Endothelial cell of umbilical vein (primary cell): Measurements from ENCODE around the gene SPACA9. TPM values are rescaled to one million over a fixed set of nuclear protein-coding genes. Genes with fewer than 3 reads are reported as not detected.

Experiments
- BruUV-seq: library from RNA; stranded (reverse); fragments of 400-500 nt; replicated peaks from 2 replicates; lab custom pipeline; 2021; lab: Mats Ljungman, UMichigan
- CTCF ChIA-PET: fragments of 300-600, 350-600 bp; sonication (Branson Sonifier 250); formaldehyde crosslinking; loops from one replicate; lab custom pipeline; 2021; ENCODE audit warnings: antibody characterized with exemption, inconsistent platforms; lab: Charles Lee
- POLR2A ChIA-PET: fragments of 300-600, 350-600 bp; sonication (Branson Sonifier 250); formaldehyde crosslinking; loops from one replicate; lab custom pipeline; 2021; ENCODE audit warnings: antibody characterized with exemption, inconsistent platforms; lab: Charles Lee
- DNase-seq: peaks from one replicate; pipeline ENCODE4 v3.0.0-alpha.2; 2011; ENCODE audit warnings: low read depth, low spot score
- FAIRE-seq: peaks from 2 replicates; lab custom pipeline; 2011; peaks lifted over from hg19 to GRCh38; lab: Jason Lieb, UNC
- H2AFZ ChIP-seq: 2 replicates; pipeline ENCODE4 v1.6.0; 2012; ENCODE audit warnings: low read depth, low read length, control low read depth, inconsistent platforms
- H3K27ac ChIP-seq: 2 replicates; pipeline ENCODE4 v1.5.1; 2011; ENCODE audit warnings: low read depth, mild to moderate bottlenecking, control low read depth, low read length, moderate library complexity; ENCODE audit not compliant: insufficient read depth
- H3K27me3 ChIP-seq, 2 experiments: 2 replicates each; pipeline versions ENCODE4 v1.6.0 to v1.6.1; 2011; ENCODE audit warnings: low read length in 2 of 2, mixed read lengths in 1 of 2; ENCODE audit not compliant: control insufficient read depth in 2 of 2, insufficient read depth in 2 of 2
- H3K36me3 ChIP-seq, 2 experiments: 2 replicates in 1 of 2; 3 replicates in 1 of 2; pipeline ENCODE4 v1.5.1; 2011; ENCODE audit warnings: low read length in 2 of 2, mild to moderate bottlenecking in 1 of 2, moderate library complexity in 1 of 2; ENCODE audit not compliant: control insufficient read depth in 2 of 2, insufficient read depth in 2 of 2; ENCODE audit errors: extremely low read depth in 1 of 2
- H3K4me1 ChIP-seq: 3 replicates; pipeline ENCODE4 v1.5.1; 2011; ENCODE audit warnings: mild to moderate bottlenecking, low read length; ENCODE audit not compliant: control insufficient read depth, insufficient read depth; ENCODE audit errors: extremely low read depth
- H3K4me2 ChIP-seq: 2 replicates; pipeline ENCODE4 v1.6.1; 2011; ENCODE audit warnings: low read length, control low read depth, mixed read lengths; ENCODE audit not compliant: insufficient read depth
- H3K4me3 ChIP-seq, 3 experiments: fragments of 200-600 bp in 1 of 3; sonication (generic), shearing (Covaris generic) in 1 of 3; replicated peaks in 1 of 3; 2 replicates each; pipeline ENCODE4 v1.5.1; 2011 to 2016; ENCODE audit warnings: control low read depth in 3 of 3, low read length in 3 of 3, mild to moderate bottlenecking in 2 of 3, inconsistent platforms in 1 of 3, low read depth in 1 of 3, moderate library complexity in 1 of 3; ENCODE audit not compliant: insufficient read depth in 1 of 3
- H3K79me2 ChIP-seq: 2 replicates; pipeline ENCODE4 v1.6.0; 2012; ENCODE audit warnings: low read length, inconsistent platforms; ENCODE audit not compliant: control insufficient read depth, insufficient read depth
- H3K9ac ChIP-seq: replicated peaks from 2 replicates; pipeline ENCODE3; 2011; ENCODE audit warnings: low read length, control low read depth; ENCODE audit not compliant: insufficient read depth; ENCODE audit errors: extremely low read depth
- H3K9me1 ChIP-seq: replicated peaks from 3 replicates; pipeline ENCODE4 v1.6.0; 2011; ENCODE audit warnings: mild to moderate bottlenecking, low read length; ENCODE audit not compliant: control insufficient read depth, insufficient read depth; ENCODE audit errors: extremely low read depth
- H3K9me3 ChIP-seq: replicated peaks from 2 replicates; pipeline ENCODE4 v1.5.1; 2012; ENCODE audit warnings: low read length, inconsistent platforms; ENCODE audit not compliant: control insufficient read depth, insufficient read depth
- H4K20me1 ChIP-seq: replicated peaks from 2 replicates; pipeline ENCODE3; 2011; ENCODE audit warnings: mild to moderate bottlenecking, low read length; ENCODE audit not compliant: control insufficient read depth, insufficient read depth; ENCODE audit errors: extremely low read depth
- EZH2 ChIP-seq: IDR thresholded peaks from 2 replicates; pipeline ENCODE4 v1.6.1; 2012; ENCODE audit warnings: borderline replicate concordance, low read depth, mild to moderate bottlenecking, moderate library complexity, low read length, inconsistent platforms; ENCODE audit not compliant: severe bottlenecking
- FOS ChIP-seq: IDR thresholded peaks from 2 replicates; pipeline ENCODE4 v1.6.1; 2011; ENCODE audit warnings: mild to moderate bottlenecking, low read length, moderate library complexity, borderline replicate concordance; ENCODE audit not compliant: insufficient read depth
- GATA2 ChIP-seq: IDR thresholded peaks from 2 replicates; pipeline ENCODE4 v1.7.0; 2011; ENCODE audit warnings: low read depth, mild to moderate bottlenecking, moderate library complexity, mixed read lengths, low read length; ENCODE audit not compliant: insufficient read length, insufficient read depth
- JUN ChIP-seq: IDR thresholded peaks from 2 replicates; pipeline ENCODE4 v1.6.1; 2011; ENCODE audit warnings: borderline replicate concordance, low read depth; ENCODE audit not compliant: insufficient read length, insufficient read depth
- MYC ChIP-seq: IDR thresholded peaks from one replicate; pipeline ENCODE4 v1.6.1; 2011; ENCODE audit warnings: mild to moderate bottlenecking, low read depth, low read length
- POLR2A ChIP-seq: IDR thresholded peaks from 2 replicates; pipeline ENCODE4 v1.6.1; 2012; ENCODE audit warnings: low read depth, mild to moderate bottlenecking, control low read depth, low read length
- POLR2AphosphoS5 ChIP-seq: IDR thresholded peaks from 2 replicates; pipeline ENCODE4 v1.6.1; 2012; ENCODE audit warnings: low read depth, mild to moderate bottlenecking, control low read depth, low read length, moderate library complexity; ENCODE audit not compliant: insufficient read depth
- dilution Hi-C: fragments of 300-500 bp; cut with MboI; formaldehyde crosslinking; loops from one replicate; pipeline ENCODE4 v1.15.0; 2019; ENCODE audit warnings: low sequenced_read_pairs; ENCODE audit not compliant: extremely low pct_ligation_motif_present
- intact Hi-C: fragments of 100-400 bp; cut with micrococcal nuclease; formaldehyde crosslinking; loops from one replicate; pipeline ENCODE4 v1.10.0; 2022
- polyA plus RNA-seq, 4 experiments: library from polyadenylated mRNA; depleted of rRNA in 3 of 4; stranded (reverse) in 3 of 4; unstranded in 1 of 4; fragments of >200 nt; gene quantifications; 2 replicates each; pipeline versions ENCODE4 v1.2.1 to v1.2.3, GENCODE V29; 2011 to 2012; ENCODE audit warnings: missing spikeins in 1 of 4
- total RNA-seq: library from RNA; stranded (reverse); gene quantifications from 2 replicates; pipeline ENCODE4 v1.2.3, GENCODE V29; 2021
- TF ChIP-seq, protein P1 (sequence below): IDR thresholded peaks from 2 replicates; pipeline ENCODE4 v1.6.1; 2011; ENCODE audit not compliant: insufficient read depth, insufficient read length
- TF ChIP-seq, protein P2 (sequence below), 2 donors: IDR thresholded peaks; 1 replicate in 1 of 2; 2 replicates in 1 of 2; pipeline ENCODE4 v1.5.1; 2011; ENCODE audit warnings: low read length in 2 of 2, mild to moderate bottlenecking in 2 of 2, moderate library complexity in 2 of 2, control low read depth in 1 of 2, inconsistent platforms in 1 of 2, low read depth in 1 of 2; ENCODE audit not compliant: insufficient read depth in 1 of 2; ENCODE audit errors: extremely low read depth in 1 of 2

Gene SPACA9
- total and polyA plus RNA-seq, 2 donors (not counting 3 experiments of a cell fraction or from before 2014, with no cell fraction given), result 2.6 to 3.6 TPM

DNA sequence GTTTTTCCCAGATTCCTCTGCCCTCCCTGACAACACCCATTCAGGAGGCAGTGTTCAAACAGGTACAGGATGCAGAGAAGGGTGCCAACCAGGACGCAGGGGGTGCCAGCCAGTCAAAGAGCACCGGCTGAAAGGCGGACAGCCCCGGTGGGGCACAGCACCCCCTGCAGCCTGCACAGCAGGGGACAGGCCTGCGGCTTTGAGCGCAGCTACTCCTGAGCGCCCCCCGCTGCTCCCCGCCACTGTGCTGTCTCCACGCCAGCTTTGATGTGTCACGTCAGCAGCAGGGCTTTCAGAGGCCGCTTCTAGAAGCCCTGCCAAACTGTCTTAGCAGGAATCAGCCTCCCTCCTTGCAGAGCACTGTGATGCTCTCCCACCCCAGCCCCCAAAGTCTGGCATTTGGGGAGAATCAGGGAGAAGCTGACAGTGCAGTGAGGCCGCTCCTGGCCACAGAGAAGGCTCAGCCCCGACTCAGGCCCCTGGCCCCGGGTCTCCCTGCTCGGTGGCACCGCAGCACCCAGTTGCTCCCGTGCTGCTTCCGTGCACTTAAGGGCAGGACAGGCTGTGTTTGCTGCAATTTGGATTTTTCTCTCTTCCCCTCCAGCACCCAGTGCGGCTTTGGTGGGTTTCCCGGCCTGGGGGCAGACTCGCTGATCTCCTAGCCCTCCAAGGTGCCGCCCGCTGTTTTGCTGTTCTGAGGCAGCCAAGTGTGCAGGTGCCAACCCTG lies 20.9 kb upstream of the SPACA9 start:
- DNase-seq (no peak), FAIRE-seq (no peak)
- no peaks in the 10 kb centered on the region for H3K36me3 ChIP-seq
- no peaks in the 10 kb centered on the region for H3K9me3 ChIP-seq
- no peaks in the 10 kb centered on the region for H4K20me1 ChIP-seq
- intact Hi-C loops, result no loop called here
- no peaks in the 10 kb centered on the region for H3K9me1 ChIP-seq
- ChIA-PET CTCF (no interaction called here), POLR2A (no interaction called here)
- no peak overlapping the region for H3K4me2 ChIP-seq
- H3K4me1 ChIP-seq, result no peaks in the 10 kb centered on the region
- H3K27ac ChIP-seq, result no peak overlapping the region
- dilution Hi-C loops, result no loop called here
- H3K27me3 ChIP-seq, result no peaks in the 10 kb centered on the region
- H2AFZ ChIP-seq, result no peak overlapping the region
- BruUV-seq, result no TSS peak
- H3K9ac ChIP-seq, result no peak overlapping the region
- TF ChIP-seq, protein P1, sequence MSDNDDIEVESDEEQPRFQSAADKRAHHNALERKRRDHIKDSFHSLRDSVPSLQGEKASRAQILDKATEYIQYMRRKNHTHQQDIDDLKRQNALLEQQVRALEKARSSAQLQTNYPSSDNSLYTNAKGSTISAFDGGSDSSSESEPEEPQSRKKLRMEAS, result no peak
- no peak for TF ChIP-seq FOS
- TF ChIP-seq EZH2, result no peak
- TF ChIP-seq POLR2AphosphoS5, result no peak
- no peak for TF ChIP-seq MYC
- no peak for TF ChIP-seq JUN
- TF ChIP-seq, protein P2, sequence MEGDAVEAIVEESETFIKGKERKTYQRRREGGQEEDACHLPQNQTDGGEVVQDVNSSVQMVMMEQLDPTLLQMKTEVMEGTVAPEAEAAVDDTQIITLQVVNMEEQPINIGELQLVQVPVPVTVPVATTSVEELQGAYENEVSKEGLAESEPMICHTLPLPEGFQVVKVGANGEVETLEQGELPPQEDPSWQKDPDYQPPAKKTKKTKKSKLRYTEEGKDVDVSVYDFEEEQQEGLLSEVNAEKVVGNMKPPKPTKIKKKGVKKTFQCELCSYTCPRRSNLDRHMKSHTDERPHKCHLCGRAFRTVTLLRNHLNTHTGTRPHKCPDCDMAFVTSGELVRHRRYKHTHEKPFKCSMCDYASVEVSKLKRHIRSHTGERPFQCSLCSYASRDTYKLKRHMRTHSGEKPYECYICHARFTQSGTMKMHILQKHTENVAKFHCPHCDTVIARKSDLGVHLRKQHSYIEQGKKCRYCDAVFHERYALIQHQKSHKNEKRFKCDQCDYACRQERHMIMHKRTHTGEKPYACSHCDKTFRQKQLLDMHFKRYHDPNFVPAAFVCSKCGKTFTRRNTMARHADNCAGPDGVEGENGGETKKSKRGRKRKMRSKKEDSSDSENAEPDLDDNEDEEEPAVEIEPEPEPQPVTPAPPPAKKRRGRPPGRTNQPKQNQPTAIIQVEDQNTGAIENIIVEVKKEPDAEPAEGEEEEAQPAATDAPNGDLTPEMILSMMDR (IDR thresholded peaks at IDR 0.05; ENCODE audit: extremely low read depth in 1 of 2, insufficient read depth in 1 of 2, low read depth in 1 of 2, low read length in 2 of 2), result no peak
- no peak for TF ChIP-seq GATA2
- no peak for TF ChIP-seq POLR2A
- H3K4me3 ChIP-seq, result no peak overlapping the region
- H3K79me2 ChIP-seq, result no peaks in the 10 kb centered on the region
